Ishikawa (cell line): ENCODE measurements around the gene FTL.

Experiments
- CREB1 ChIP-seq: IDR thresholded peaks from 2 replicates; pipeline ENCODE4 v1.6.1; 2012; ENCODE audit warnings: low read depth
- EP300 ChIP-seq: IDR thresholded peaks from 2 replicates; pipeline ENCODE4 v1.6.1; 2012; ENCODE audit warnings: borderline replicate concordance
- FOXM1 ChIP-seq: IDR thresholded peaks from 2 replicates; pipeline ENCODE4 v1.6.1; 2012; ENCODE audit warnings: low read depth, borderline replicate concordance
- TAF1 ChIP-seq: IDR thresholded peaks from 2 replicates; pipeline ENCODE4 v1.6.1; 2012; ENCODE audit warnings: low read depth, mild to moderate bottlenecking
- TF ChIP-seq, protein P1 (sequence below): IDR thresholded peaks from 2 replicates; pipeline ENCODE4 v1.6.1; 2012

DNA sequence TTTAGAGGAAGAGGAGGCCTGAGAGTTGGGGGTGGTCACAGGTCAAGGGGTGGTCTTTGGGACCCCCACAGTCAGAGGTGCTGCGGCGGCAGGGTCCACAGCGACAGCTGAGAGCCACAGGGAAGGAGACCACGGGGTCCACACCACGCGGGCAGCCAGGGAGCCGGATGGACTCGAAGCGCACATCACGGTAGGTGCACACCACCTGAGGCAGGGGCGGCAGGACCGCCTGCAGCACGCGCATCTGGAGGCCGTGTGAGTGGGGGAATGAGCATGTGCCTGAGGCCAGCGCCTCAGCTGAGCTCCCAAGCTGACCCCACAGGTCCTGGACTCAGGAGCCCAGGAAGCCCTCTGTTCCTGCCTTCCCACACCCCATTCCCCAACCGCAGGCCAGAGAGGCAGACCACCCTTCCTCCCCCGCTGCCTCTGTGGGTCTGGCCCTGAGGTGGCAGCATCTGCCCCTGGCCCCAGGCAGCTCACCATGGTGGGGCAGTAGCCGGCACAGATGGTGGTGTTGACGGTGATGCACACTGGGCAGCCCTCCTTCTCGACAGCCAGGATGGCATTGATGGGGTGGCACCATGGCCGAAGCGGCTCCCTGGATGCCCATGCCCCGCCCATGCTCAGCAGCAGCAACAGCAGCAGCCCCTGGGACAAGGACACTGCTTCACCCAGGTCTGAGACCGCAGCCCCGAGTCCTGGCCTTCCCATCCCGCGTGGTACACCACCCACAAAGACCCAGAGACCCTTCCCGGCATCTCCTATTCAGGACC is 51.1 kb downstream of the FTL start:
- TF ChIP-seq EP300 (no peak), CREB1 (no peak), FOXM1 (no peak), TAF1 (no peak)
- TF ChIP-seq, protein P1, sequence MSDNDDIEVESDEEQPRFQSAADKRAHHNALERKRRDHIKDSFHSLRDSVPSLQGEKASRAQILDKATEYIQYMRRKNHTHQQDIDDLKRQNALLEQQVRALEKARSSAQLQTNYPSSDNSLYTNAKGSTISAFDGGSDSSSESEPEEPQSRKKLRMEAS = no peak
